MCF 10A (cell line): Measurements from ENCODE around the gene AKT1S1. TPM values are rescaled to one million over a fixed set of nuclear protein-coding genes. Genes with fewer than 3 reads are reported as not detected.

Source experiments
- BruUV-seq: library from RNA; stranded (reverse); fragments of 400-500 nt; replicated peaks from 2 replicates; lab custom pipeline; 2021; lab: Mats Ljungman, UMichigan
- CTCF ChIA-PET: fragments of 300-600 bp; sonication (Branson Sonifier 250); formaldehyde crosslinking; extraction: SDS; loops from one replicate; lab custom pipeline; 2021; ENCODE audit warnings: antibody characterized with exemption, inconsistent platforms; lab: Yijun Ruan, JAX
- POLR2A ChIA-PET: fragments of 300-600, 350-650 bp; sonication (Branson Sonifier 250); formaldehyde crosslinking; extraction: SDS; loops from one replicate; lab custom pipeline; 2020; ENCODE audit warnings: antibody characterized with exemption, inconsistent platforms; lab: Yijun Ruan, JAX
- DNase-seq: peaks from one replicate; pipeline ENCODE4 v3.0.0-alpha.2; 2018; ENCODE audit not compliant: unreplicated experiment
- H3K27ac Mint-ChIP-seq: one replicate; pipeline ENCODE4 v1.8.0; 2022; ENCODE audit warnings: mild to moderate bottlenecking, low read depth, mixed read lengths; ENCODE audit not compliant: unreplicated experiment
- H3K27me3 Mint-ChIP-seq: one replicate; pipeline ENCODE4 v1.8.0; 2022; ENCODE audit warnings: mixed read lengths; ENCODE audit not compliant: insufficient read depth, unreplicated experiment
- H3K36me3 Mint-ChIP-seq: one replicate; pipeline ENCODE4 v1.8.0; 2022; ENCODE audit warnings: mild to moderate bottlenecking, moderate library complexity, mixed read lengths; ENCODE audit not compliant: insufficient read depth, unreplicated experiment
- H3K4me1 Mint-ChIP-seq: one replicate; pipeline ENCODE4 v1.8.0; 2022; ENCODE audit warnings: mixed read lengths; ENCODE audit not compliant: insufficient read depth, unreplicated experiment
- H3K4me3 Mint-ChIP-seq: one replicate; pipeline ENCODE4 v1.8.0; 2022; ENCODE audit warnings: mild to moderate bottlenecking, moderate library complexity, mixed read lengths; ENCODE audit not compliant: unreplicated experiment
- H3K9me3 Mint-ChIP-seq: one replicate; pipeline ENCODE4 v1.8.0; 2022; ENCODE audit warnings: mixed read lengths; ENCODE audit not compliant: unreplicated experiment
- CTCF ChIP-seq: fragments of 200-600 bp; IDR thresholded peaks from one replicate; pipeline ENCODE4 v1.8.0; 2022; ENCODE audit warnings: antibody characterized with exemption, mild to moderate bottlenecking; ENCODE audit not compliant: unreplicated experiment
- intact Hi-C: fragments of 100-400 bp; cut with micrococcal nuclease; formaldehyde crosslinking; loops from 2 replicates; pipeline ENCODE4 v1.14.1; 2022
- total RNA-seq: library from RNA; stranded (reverse); gene quantifications from 2 replicates; pipeline ENCODE4 v1.2.3, GENCODE V29; 2022

AKT1S1 gene
- total RNA-seq, 1 experiment from 2014 or later = 74.7 TPM

- POLR2A ChIA-PET = no interaction called here
- Mint-ChIP-seq H3K36me3 (peaks cover 11% of the 10 kb centered on the region), H3K9me3 (no peaks in the 10 kb centered on the region), H3K27me3 (no peaks in the 10 kb centered on the region), H3K27ac (no peak overlapping the region), H3K4me1 (no peaks in the 10 kb centered on the region), H3K4me3 (no peak overlapping the region)
- no peak for DNase-seq
- TF ChIP-seq CTCF = no peak
- no TSS peak for BruUV-seq
- intact Hi-C loops = no loop called here
- CTCF ChIA-PET = interaction anchor here (1.5 kb wide), 1 partner anchor 98 kb away, joined by 3 read pairs; no protein-coding TSS in a partner anchor
Measured at GRCh38 chr19:49904136-49904535, 27.0 kb upstream of the AKT1S1 start.

GRCh38 chr19:49896863-49897621 is 19.9 kb upstream of the AKT1S1 start, which contains the start of gene IL4I1:
IL4I1 (minus strand) TSS chr19:49896887; CDS start chr19:49896160, 727 bp downstream.
- CTCF ChIA-PET = no interaction called here
- no peak within 1 kb of the TSS for H3K27ac Mint-ChIP-seq
- intact Hi-C loops = no loop called here

GRCh38 chr19:49895566-49896297 is 18.6 kb upstream of the AKT1S1 start:
- Mint-ChIP-seq H3K9me3 (no peaks in the 10 kb centered on the region), H3K4me3 (no peak overlapping the region), H3K4me1 (peaks cover 14% of the 10 kb centered on the region), H3K36me3 (no peaks in the 10 kb centered on the region), H3K27me3 (peaks cover 12% of the 10 kb centered on the region), H3K27ac (no peak overlapping the region)
- POLR2A ChIA-PET = interaction anchor here (0.6 to 1.0 kb wide), 3 partner anchors 12 to 379 kb away, joined by 3 read pairs; no protein-coding TSS in a partner anchor
- CTCF ChIA-PET = no interaction called here
- intact Hi-C loops = no loop called here
- no peak for DNase-seq
- no peak for TF ChIP-seq CTCF
- no TSS peak for BruUV-seq

More at GRCh38 chr19:49896863-49897621, 19.9 kb upstream of the AKT1S1 start, which contains the start of gene IL4I1:
- no peak within 1 kb of the TSS for H3K4me3 Mint-ChIP-seq
- no peaks in the 10 kb centered on the region for H3K36me3 Mint-ChIP-seq
- no peak for DNase-seq
- POLR2A ChIA-PET = no interaction called here
- peaks cover 12% of the 10 kb centered on the region for H3K27me3 Mint-ChIP-seq
- no TSS peak for BruUV-seq
- peaks cover 14% of the 10 kb centered on the region for H3K4me1 Mint-ChIP-seq
- H3K9me3 Mint-ChIP-seq = no peaks in the 10 kb centered on the region
- TF ChIP-seq CTCF = no peak
